ENCODE measurements around the gene DCDC2.

DCDC2 gene

GRCh38 chr6:24154121-24154520, 203.7 kb downstream of the DCDC2 start:
- no peak for TF ChIP-seq CTCF (IDR thresholded peaks at IDR 0.05)
- Histone ChIP-seq H3K4me3 (no peak overlapping the region), H3K27ac (no peak overlapping the region)
- no peak for DNase-seq (ENCODE audit: low spot score)

DNA sequence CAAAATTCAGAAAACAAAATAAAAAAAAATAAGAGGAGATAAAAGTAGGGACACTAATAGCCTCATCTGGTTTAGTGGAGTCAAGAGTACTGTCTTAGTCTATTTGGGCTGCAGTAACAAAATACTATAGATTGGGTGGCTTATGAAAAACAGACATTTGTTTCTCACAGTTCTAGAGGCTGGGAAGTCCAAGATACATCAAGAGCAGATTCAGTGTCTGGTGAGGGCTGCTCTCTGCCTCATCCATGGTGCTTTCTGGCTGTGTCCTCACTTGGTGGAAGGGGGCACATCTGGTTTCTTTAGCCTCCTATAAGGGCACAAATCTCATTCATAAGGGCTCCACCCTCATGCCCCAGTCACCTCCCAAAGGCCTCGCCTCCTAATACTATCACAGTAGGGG, 205.8 kb downstream of the DCDC2 start:
- TF ChIP-seq CTCF (IDR thresholded peaks at IDR 0.05): no peak
- DNase-seq (ENCODE audit: low spot score): no peak
- Histone ChIP-seq H3K4me3 (no peak overlapping the region), H3K27ac (no peak overlapping the region)

GRCh38 chr6:24149836-24150235, 208.0 kb downstream of the DCDC2 start:
- no peak overlapping the region for H3K27ac ChIP-seq
- no peak for DNase-seq (ENCODE audit: low spot score)
- TF ChIP-seq CTCF (IDR thresholded peaks at IDR 0.05): no peak
- H3K4me3 ChIP-seq: no peak overlapping the region

DNA sequence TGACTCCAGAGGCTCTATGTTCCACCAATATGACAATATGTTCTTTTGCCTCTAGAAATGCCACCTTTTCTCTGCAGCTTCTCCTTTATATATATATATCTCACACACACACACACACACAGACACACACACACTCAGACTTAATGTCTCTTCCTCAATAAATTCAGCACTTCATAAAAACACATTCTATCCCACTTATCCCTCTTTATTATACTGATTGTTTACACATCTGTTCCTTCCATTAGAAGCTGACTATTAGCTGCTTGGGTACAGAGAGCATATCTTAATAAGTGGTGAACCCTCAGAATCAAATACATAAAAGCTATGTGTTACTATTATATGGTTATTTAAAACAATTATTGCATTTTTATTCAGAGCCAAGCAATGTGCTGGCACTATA, 208.6 kb downstream of the DCDC2 start:
- no peak for DNase-seq (ENCODE audit: low spot score)
- TF ChIP-seq CTCF (IDR thresholded peaks at IDR 0.05): no peak
- Histone ChIP-seq H3K4me3 (no peak overlapping the region), H3K27ac (no peak overlapping the region)

DNA sequence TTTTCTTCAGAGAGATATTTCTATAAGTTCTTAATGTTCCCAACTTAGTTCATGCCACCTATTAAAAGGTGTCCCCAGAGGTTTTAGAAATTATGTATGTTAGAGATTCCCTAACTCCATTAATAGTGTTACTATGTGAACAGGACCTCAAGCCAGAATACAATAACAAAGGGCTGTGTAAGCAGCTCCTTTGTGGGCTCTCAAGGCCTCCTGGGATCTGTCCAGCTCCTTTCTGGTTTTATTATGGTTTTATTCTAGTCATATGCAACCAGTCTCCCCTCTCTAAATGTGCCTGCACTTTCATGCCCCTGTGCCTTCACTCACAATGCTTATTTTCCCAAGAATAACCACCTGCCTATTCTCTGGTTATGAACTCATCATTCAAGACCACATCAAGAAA, 209.2 kb downstream of the DCDC2 start:
- Histone ChIP-seq H3K4me3 (no peak overlapping the region), H3K27ac (no peak overlapping the region)
- no peak for TF ChIP-seq CTCF (IDR thresholded peaks at IDR 0.05)
- DNase-seq (ENCODE audit: low spot score): no peak

GRCh38 chr6:24148154-24148570, 209.7 kb downstream of the DCDC2 start:
- no peak for DNase-seq (ENCODE audit: low spot score)
- H3K4me3 ChIP-seq: no peak overlapping the region
- no peak for TF ChIP-seq CTCF (IDR thresholded peaks at IDR 0.05)
- no peak overlapping the region for H3K27ac ChIP-seq

- no peak for DNase-seq (ENCODE audit: low spot score)
- no peak overlapping the region for H3K4me3 ChIP-seq
- no peak for TF ChIP-seq CTCF (IDR thresholded peaks at IDR 0.05)
- no peak overlapping the region for H3K27ac ChIP-seq
Measured at GRCh38 chr6:24147511-24148153, 210.2 kb downstream of the DCDC2 start.
